ENCODE measurements around the gene SH3BGR. TPM values are rescaled to one million over a fixed set of nuclear protein-coding genes. Genes with fewer than 3 reads are reported as not detected.
A peak's percentile ranks its signal among the peaks of the same experiment; 100 is the strongest.

The SH3BGR gene
- total RNA-seq, 4 donors from 2014 or later, result 92.9 to 182 (median 149) TPM

- H3K27me3 ChIP-seq, result no peaks in the 10 kb centered on the region
- DNase-seq (no peak), ATAC-seq (peak; percentile 20 to 24)
- TF ChIP-seq POLR2A (IDR thresholded peaks at IDR 0.05) (no peak), CTCF (IDR thresholded peaks at IDR 0.05 in 4 of 5, conservative IDR thresholded peaks at IDR 0.05 in 1 of 5) (no peak)
- H3K4me3 ChIP-seq, result no peak overlapping the region
- H3K9me3 ChIP-seq, result no peaks in the 10 kb centered on the region
- in situ Hi-C loops (cut with MboI; ENCODE audit: low sequenced_read_pairs in 4 of 4) (no loop called here), intact Hi-C loops (cut with DNase I; ENCODE audit: low total_unique reads) (no loop called here)
- H3K4me1 ChIP-seq, result peaks cover 48 to 50% of the 10 kb centered on the region in 2 donors
- H3K36me3 ChIP-seq, result no peaks in the 10 kb centered on the region
- H3K27ac ChIP-seq, result peak overlapping the region; percentile 79 to 89 (median 85)
Observed at GRCh38 chr21:39483917-39484316, 32.1 kb downstream of the SH3BGR start.

- Histone ChIP-seq H3K9me3 (no peaks in the 10 kb centered on the region), H3K27ac (peak overlapping the region; percentile 79 to 89 (median 85)), H3K36me3 (no peaks in the 10 kb centered on the region), H3K4me1 (peaks cover 56 to 57% of the 10 kb centered on the region in 2 donors), H3K27me3 (no peaks in the 10 kb centered on the region), H3K4me3 (no peak overlapping the region)
- intact Hi-C loops (cut with DNase I; ENCODE audit: low total_unique reads) (no loop called here), in situ Hi-C loops (cut with MboI; ENCODE audit: low sequenced_read_pairs in 4 of 4) (no loop called here)
- TF ChIP-seq POLR2A (IDR thresholded peaks at IDR 0.05) (no peak), CTCF (IDR thresholded peaks at IDR 0.05 in 4 of 5, conservative IDR thresholded peaks at IDR 0.05 in 1 of 5) (no peak)
- DNase-seq (peak in 1 of 2 donors; percentile 66), ATAC-seq (peak; percentile 62 to 95)
Observed at GRCh38 chr21:39484711-39485276, 33.0 kb downstream of the SH3BGR start.

- in situ Hi-C loops (cut with MboI; ENCODE audit: low sequenced_read_pairs in 4 of 4) (no loop called here), intact Hi-C loops (cut with DNase I; ENCODE audit: low total_unique reads) (no loop called here)
- H3K4me3 ChIP-seq, result no peak overlapping the region
- H3K36me3 ChIP-seq, result no peaks in the 10 kb centered on the region
- H3K27ac ChIP-seq, result peak overlapping the region; percentile 27 to 62 (median 42)
- no peak for DNase-seq
- no peaks in the 10 kb centered on the region for H3K9me3 ChIP-seq
- TF ChIP-seq CTCF (IDR thresholded peaks at IDR 0.05 in 4 of 5, conservative IDR thresholded peaks at IDR 0.05 in 1 of 5) (no peak), POLR2A (IDR thresholded peaks at IDR 0.05) (no peak)
- H3K4me1 ChIP-seq, result peaks cover 15 to 23% of the 10 kb centered on the region in 2 donors
- ATAC-seq, result no peak
- no peaks in the 10 kb centered on the region for H3K27me3 ChIP-seq
Observed at GRCh38 chr21:39489380-39489924, 37.7 kb downstream of the SH3BGR start.

GRCh38 chr21:39499156-39499555 is 47.4 kb downstream of the SH3BGR start:
- in situ Hi-C loops (cut with MboI; ENCODE audit: low sequenced_read_pairs in 4 of 4), result no loop called here
- Histone ChIP-seq H3K9me3 (no peaks in the 10 kb centered on the region), H3K27me3 (no peaks in the 10 kb centered on the region), H3K4me1 (peaks cover 28 to 38% of the 10 kb centered on the region in 2 donors), H3K36me3 (no peaks in the 10 kb centered on the region), H3K4me3 (no peak overlapping the region), H3K27ac (peak overlapping the region in 1 of 4 donors; percentile 69)
- DNase-seq (no peak), ATAC-seq (no peak)
- no peak for TF ChIP-seq POLR2A (IDR thresholded peaks at IDR 0.05)
- TF ChIP-seq CTCF (IDR thresholded peaks at IDR 0.05 in 4 of 5, conservative IDR thresholded peaks at IDR 0.05 in 1 of 5), result no peak
- intact Hi-C loops (cut with DNase I; ENCODE audit: low total_unique reads), result no loop called here
